Measurements from ENCODE around the gene GCNT1. TPM values are rescaled to one million over a fixed set of nuclear protein-coding genes. Genes with fewer than 3 reads are reported as not detected.
"Not testable (repeated sequence)": the region's sequence is repeated elsewhere in the genome, so short reads cannot be mapped to it uniquely, and the experiment has no call there.

GCNT1 gene
- total and polyA plus RNA-seq, 2 of the 4 experiments (the other 2 are of a cell fraction) = 12.5 to 46.6 TPM

- H3K9me1 ChIP-seq (ENCODE audit: insufficient read depth, low read length); H4K8ac ChIP-seq (ENCODE audit: low read depth in 2 of 2, low read length in 2 of 2); H3K4me2 ChIP-seq (ENCODE audit: low read depth, low read length); DNase-seq; H3K18ac ChIP-seq (ENCODE audit: low read depth, low read length); H3K79me1 ChIP-seq (ENCODE audit: low read depth in 1 of 2, low read length in 2 of 2); H3K9me3 ChIP-seq (ENCODE audit: control insufficient read depth, insufficient read depth, low read length); dilution Hi-C loops (cut with HindIII; ENCODE audit: low sequenced_read_pairs, unreplicated experiment); H4K5ac ChIP-seq (ENCODE audit: low read depth, low read length); H4K91ac ChIP-seq (ENCODE audit: insufficient read depth, low read depth, low read length); CTCF ChIA-PET; H3K27ac ChIP-seq (ENCODE audit: insufficient read depth, low read length); H3K4ac ChIP-seq (ENCODE audit: low read depth, low read length); H3K56ac ChIP-seq (ENCODE audit: extremely low read depth, insufficient read depth, low read length); H2AK9ac ChIP-seq (replicated peaks; ENCODE audit: low read depth, low read length, poor library complexity); H2BK5ac ChIP-seq (ENCODE audit: low read depth, low read length, poor library complexity, severe bottlenecking); ATAC-seq (ENCODE audit: low read depth); H3K14ac ChIP-seq (replicated peaks; ENCODE audit: low read depth, low read length); H3K36me3 ChIP-seq (ENCODE audit: control insufficient read depth, insufficient read depth, low read length); H3K9ac ChIP-seq (ENCODE audit: low read depth, low read length); BruUV-seq (replicated peaks); H3K4me3 ChIP-seq (ENCODE audit: insufficient read depth, low read depth, low read length); H3K4me1 ChIP-seq (ENCODE audit: control insufficient read depth, insufficient read depth, low read length); H4K20me1 ChIP-seq (ENCODE audit: insufficient read depth, low read length); H2AFZ ChIP-seq (replicated peaks; ENCODE audit: low read length, poor library complexity); H3K23ac ChIP-seq (ENCODE audit: low read depth, low read length); intact Hi-C loops (cut with micrococcal nuclease); H2BK120ac ChIP-seq (ENCODE audit: low read depth, low read length); H2BK20ac ChIP-seq (ENCODE audit: low read depth, low read length); in situ Hi-C loops (cut with MboI; ENCODE audit: low sequenced_read_pairs); POLR2A ChIA-PET (ENCODE audit: unreplicated experiment); H2BK15ac ChIP-seq (ENCODE audit: low read depth, low read length); H2AK5ac ChIP-seq (ENCODE audit: low read depth, low read length); H3K27me3 ChIP-seq (ENCODE audit: control insufficient read depth, insufficient read depth, low read length): not testable (repeated sequence)
- WGBS, 2 experiments (ENCODE audit: extremely low coverage in 2 of 2, insufficient read length in 1 of 2) = no CpG with 5 or more reads among the region's 1 CpG
Measured at GRCh38 chr9:76491056-76491455, 32.1 kb downstream of the GCNT1 start.

GRCh38 chr9:76493496-76493895 lies 34.5 kb downstream of the GCNT1 start:
- H3K14ac ChIP-seq (replicated peaks; ENCODE audit: low read depth, low read length); H3K9me1 ChIP-seq (ENCODE audit: insufficient read depth, low read length); H2AK5ac ChIP-seq (ENCODE audit: low read depth, low read length); DNase-seq; H4K91ac ChIP-seq (ENCODE audit: insufficient read depth, low read depth, low read length); intact Hi-C loops (cut with micrococcal nuclease); H2AFZ ChIP-seq (replicated peaks; ENCODE audit: low read length, poor library complexity); H2BK5ac ChIP-seq (ENCODE audit: low read depth, low read length, poor library complexity, severe bottlenecking); H3K56ac ChIP-seq (ENCODE audit: extremely low read depth, insufficient read depth, low read length); dilution Hi-C loops (cut with HindIII; ENCODE audit: low sequenced_read_pairs, unreplicated experiment); H4K5ac ChIP-seq (ENCODE audit: low read depth, low read length); H3K27me3 ChIP-seq (ENCODE audit: control insufficient read depth, insufficient read depth, low read length); H3K36me3 ChIP-seq (ENCODE audit: control insufficient read depth, insufficient read depth, low read length); POLR2A ChIA-PET (ENCODE audit: unreplicated experiment); BruUV-seq (replicated peaks); H3K4me1 ChIP-seq (ENCODE audit: control insufficient read depth, insufficient read depth, low read length); H3K9me3 ChIP-seq (ENCODE audit: control insufficient read depth, insufficient read depth, low read length); H3K9ac ChIP-seq (ENCODE audit: low read depth, low read length); H3K4ac ChIP-seq (ENCODE audit: low read depth, low read length); H4K20me1 ChIP-seq (ENCODE audit: insufficient read depth, low read length); H3K4me3 ChIP-seq (ENCODE audit: insufficient read depth, low read depth, low read length); H2BK120ac ChIP-seq (ENCODE audit: low read depth, low read length); ATAC-seq (ENCODE audit: low read depth); H3K23ac ChIP-seq (ENCODE audit: low read depth, low read length); in situ Hi-C loops (cut with MboI; ENCODE audit: low sequenced_read_pairs); H3K18ac ChIP-seq (ENCODE audit: low read depth, low read length); H3K27ac ChIP-seq (ENCODE audit: insufficient read depth, low read length); H2AK9ac ChIP-seq (replicated peaks; ENCODE audit: low read depth, low read length, poor library complexity); H2BK15ac ChIP-seq (ENCODE audit: low read depth, low read length); H4K8ac ChIP-seq (ENCODE audit: low read depth in 2 of 2, low read length in 2 of 2); H2BK20ac ChIP-seq (ENCODE audit: low read depth, low read length); H3K79me1 ChIP-seq (ENCODE audit: low read depth in 1 of 2, low read length in 2 of 2); H3K4me2 ChIP-seq (ENCODE audit: low read depth, low read length): not testable (repeated sequence)
- CTCF ChIA-PET = interaction anchor here (0.6 kb wide), 1 partner anchor 11 kb away, joined by 4 read pairs; no protein-coding TSS in a partner anchor
- WGBS, 2 experiments (ENCODE audit: extremely low coverage in 2 of 2, insufficient read length in 1 of 2) = no CpG with 5 or more reads among the region's 1 CpG
